Gastroesophageal sphincter (tissue), 3 donors: Measurements from ENCODE around the gene PIGL.

Experiments used
- CTCF ChIP-seq, 4 experiments: fragments of 200-600 bp in 2 of 4; fragments of 450-650 bp in 2 of 4; sonication (generic) in 1 of 4; IDR thresholded peaks; one replicate each; pipeline ENCODE4 v1.5.1; 2017 to 2019; ENCODE audit warnings: antibody characterized with exemption in 4 of 4, mild to moderate bottlenecking in 2 of 4, moderate library complexity in 2 of 4
- EP300 ChIP-seq: sonication (generic); formaldehyde crosslinking; IDR thresholded peaks from one replicate; pipeline ENCODE4 v1.6.1; 2017; ENCODE audit warnings: antibody characterized with exemption, mild to moderate bottlenecking
- POLR2A ChIP-seq, 2 donors: fragments of 450-650 bp; IDR thresholded peaks; one replicate each; pipeline ENCODE4 v1.6.1; 2017; ENCODE audit warnings: antibody characterized with exemption in 2 of 2, mild to moderate bottlenecking in 2 of 2, moderate library complexity in 1 of 2
- POLR2AphosphoS5 ChIP-seq: sonication (generic); formaldehyde crosslinking; IDR thresholded peaks from one replicate; pipeline ENCODE4 v1.6.1; 2017; ENCODE audit warnings: antibody characterized with exemption

- TF ChIP-seq CTCF (IDR thresholded peaks at IDR 0.05), result no peak
- TF ChIP-seq EP300, result no peak
- no peak for TF ChIP-seq POLR2AphosphoS5
- TF ChIP-seq POLR2A (IDR thresholded peaks at IDR 0.05), result no peak
Observed at GRCh38 chr17:16338391-16338790, 121.4 kb downstream of the PIGL start.
